Brain microvascular endothelial cell (primary cell): ENCODE results near the gene KIF17.
"Not testable (repeated sequence)": the region's sequence is repeated elsewhere in the genome, so short reads cannot be mapped to it uniquely, and the experiment has no call there.

Experiments used
- DNase-seq: peaks from one replicate; pipeline ENCODE4 v3.0.0-alpha.2; 2020
- H3K27ac ChIP-seq: fragments of 250-450 bp; sonication (Bioruptor Pico); 2 replicates; pipeline ENCODE4 v1.5.1; 2020; ENCODE audit warnings: mild to moderate bottlenecking, moderate library complexity
- H3K27me3 ChIP-seq: fragments of 250-450 bp; sonication (Bioruptor Pico); replicated peaks from 2 replicates; pipeline ENCODE4 v1.5.1; 2020; ENCODE audit warnings: mild to moderate bottlenecking
- H3K36me3 ChIP-seq: fragments of 250-450 bp; sonication (Bioruptor Pico); replicated peaks from 2 replicates; pipeline ENCODE4 v1.5.1; 2020; ENCODE audit warnings: mild to moderate bottlenecking
- H3K4me3 ChIP-seq: 2 replicates; pipeline ENCODE4 v1.5.1; 2011; ENCODE audit warnings: low read depth, mild to moderate bottlenecking, control low read depth, low read length, moderate library complexity
- CTCF ChIP-seq: IDR thresholded peaks from 2 replicates; pipeline ENCODE4 v1.5.1; 2011; ENCODE audit warnings: low read depth, mild to moderate bottlenecking, moderate library complexity, low read length, control low read depth, inconsistent platforms; ENCODE audit errors: missing control alignments
- in situ Hi-C: cut with HindIII; loops from 2 replicates; pipeline ENCODE4 v1.10.0; 2017; ENCODE audit warnings: low sequenced_read_pairs, low pct_ligation_motif_present

Gene KIF17

GRCh38 chr1:20678599-20678998, 39.2 kb downstream of the KIF17 start:
- TF ChIP-seq CTCF: no peak
- in situ Hi-C loops: no loop called here
- Histone ChIP-seq H3K4me3 (no peak overlapping the region), H3K27me3 (no peaks in the 10 kb centered on the region), H3K27ac (no peak overlapping the region), H3K36me3 (no peaks in the 10 kb centered on the region)
- no peak for DNase-seq

- H3K4me3 ChIP-seq, H3K27ac ChIP-seq, DNase-seq, in situ Hi-C loops, H3K36me3 ChIP-seq, H3K27me3 ChIP-seq: not testable (repeated sequence)
Observed at GRCh38 chr1:20673626-20674025, 44.2 kb downstream of the KIF17 start.

- in situ Hi-C loops: no loop called here
- no peaks in the 10 kb centered on the region for H3K36me3 ChIP-seq
- no peaks in the 10 kb centered on the region for H3K27me3 ChIP-seq
- no peak overlapping the region for H3K27ac ChIP-seq
- no peak for TF ChIP-seq CTCF
- DNase-seq: no peak
- no peak overlapping the region for H3K4me3 ChIP-seq
Observed at GRCh38 chr1:20672265-20672632, 45.6 kb downstream of the KIF17 start.

GRCh38 chr1:20670936-20671335, 46.9 kb downstream of the KIF17 start:
- Histone ChIP-seq H3K27ac (no peak overlapping the region), H3K4me3 (no peak overlapping the region), H3K36me3 (no peaks in the 10 kb centered on the region), H3K27me3 (no peaks in the 10 kb centered on the region)
- no peak for DNase-seq
- in situ Hi-C loops: no loop called here
- TF ChIP-seq CTCF: no peak

- no peak for TF ChIP-seq CTCF
- in situ Hi-C loops: no loop called here
- no peak overlapping the region for H3K4me3 ChIP-seq
- H3K36me3 ChIP-seq: no peaks in the 10 kb centered on the region
- no peaks in the 10 kb centered on the region for H3K27me3 ChIP-seq
- no peak for DNase-seq
- no peak overlapping the region for H3K27ac ChIP-seq
Observed at GRCh38 chr1:20668581-20668980, 49.2 kb downstream of the KIF17 start.

- no peak for DNase-seq
- in situ Hi-C loops: no loop called here
- Histone ChIP-seq H3K27me3 (no peaks in the 10 kb centered on the region), H3K36me3 (no peaks in the 10 kb centered on the region), H3K4me3 (no peak overlapping the region), H3K27ac (no peak overlapping the region)
- TF ChIP-seq CTCF: no peak
Observed at GRCh38 chr1:20666804-20667203, 51.0 kb downstream of the KIF17 start.

- Histone ChIP-seq H3K27ac (no peak overlapping the region), H3K36me3 (no peaks in the 10 kb centered on the region), H3K27me3 (no peaks in the 10 kb centered on the region), H3K4me3 (no peak overlapping the region)
- TF ChIP-seq CTCF: no peak
- in situ Hi-C loops: no loop called here
- DNase-seq: no peak
Observed at GRCh38 chr1:20666146-20666545, 51.7 kb downstream of the KIF17 start.
